Thoracic aorta (tissue), 2 donors: ENCODE results near the gene ERVK3-1. TPM values are rescaled to one million over a fixed set of nuclear protein-coding genes. Genes with fewer than 3 reads are reported as not detected.

ENCODE experiments used
- ATAC-seq: fragments of 150-250 bp; one replicate; pipeline ENCODE4 v1.8.0; 2017; ENCODE audit warnings: low read depth; ENCODE audit not compliant: insufficient number of reproducible peaks, low FRiP score
- DNase-seq: peaks from one replicate; pipeline ENCODE4 v3.0.0-alpha.2; 2020; ENCODE audit warnings: low spot score
- H3K27ac ChIP-seq, 2 donors: fragments of 200-600 bp; sonication (generic); 1 replicate in 1 of 2; 2 replicates in 1 of 2; pipeline ENCODE4 v1.5.1; 2016; ENCODE audit warnings: mild to moderate bottlenecking in 2 of 2, moderate library complexity in 2 of 2
- H3K27me3 ChIP-seq: fragments of 200-600 bp; sonication (generic); replicated peaks from 2 replicates; pipeline ENCODE4 v1.6.0; 2016; ENCODE audit warnings: mild to moderate bottlenecking; ENCODE audit not compliant: insufficient read depth
- H3K36me3 ChIP-seq: fragments of 200-600 bp; sonication (generic); one replicate; pipeline ENCODE4 v1.5.1; 2016
- H3K4me1 ChIP-seq, 2 donors: fragments of 200-600 bp; sonication (generic); 1 replicate in 1 of 2; 2 replicates in 1 of 2; pipeline versions ENCODE4 v1.5.1 to v1.6.0; 2016; ENCODE audit warnings: low read depth in 2 of 2, mild to moderate bottlenecking in 1 of 2; ENCODE audit not compliant: control insufficient read depth in 1 of 2
- H3K4me3 ChIP-seq: fragments of 200-600 bp; sonication (generic); 2 replicates; pipeline ENCODE4 v1.5.1; 2016; ENCODE audit warnings: mild to moderate bottlenecking
- H3K9me3 ChIP-seq: fragments of 200-600 bp; sonication (generic); 2 replicates; pipeline ENCODE4 v1.5.1; 2016
- CTCF ChIP-seq: fragments of 200-600 bp; sonication (generic); IDR thresholded peaks from one replicate; pipeline ENCODE4 v1.5.1; 2019; ENCODE audit warnings: antibody characterized with exemption
- total RNA-seq, 2 donors: library from RNA; depleted of rRNA; stranded (reverse); fragments of >200 nt; gene quantifications; one replicate each; pipeline versions ENCODE4 v1.1.0 to v1.2.3, GENCODE V29; 2016

ERVK3-1 gene
- total RNA-seq, 2 donors from 2014 or later = 37.4 to 87.9 TPM

- DNase-seq = no peak
- H3K4me3 ChIP-seq = no peak overlapping the region
- H3K36me3 ChIP-seq = peaks cover 65% of the 10 kb centered on the region
Measured at GRCh38 chr19:58265100-58265499, 40.1 kb upstream of the ERVK3-1 start.

DNA sequence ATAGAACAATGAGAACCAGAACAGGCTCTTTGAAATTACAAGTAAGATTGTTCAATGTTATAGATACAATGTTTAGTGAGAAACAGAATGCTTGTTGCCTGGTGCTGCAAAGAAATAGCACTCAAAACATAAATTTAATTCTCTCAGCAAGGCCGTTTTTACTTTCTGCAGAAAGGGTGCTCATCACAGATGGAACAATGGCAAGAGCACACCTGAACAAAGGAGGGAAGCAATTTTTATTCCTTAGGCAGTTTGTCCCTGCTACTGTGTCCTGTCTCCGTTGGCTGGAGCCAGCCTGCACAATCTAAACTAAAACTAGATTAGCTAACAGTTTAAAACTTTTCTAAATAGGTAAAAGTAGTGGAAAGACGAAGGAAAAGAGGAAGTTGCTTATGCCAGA, 36.8 kb upstream of the ERVK3-1 start:
- peaks cover 95% of the 10 kb centered on the region for H3K9me3 ChIP-seq
- no peak overlapping the region for H3K4me3 ChIP-seq
- no peak for TF ChIP-seq CTCF
- H3K4me1 ChIP-seq = no peaks in the 10 kb centered on the region
- peaks cover 63% of the 10 kb centered on the region for H3K36me3 ChIP-seq
- H3K27me3 ChIP-seq = no peaks in the 10 kb centered on the region
- ATAC-seq (no peak), DNase-seq (no peak)
- no peak overlapping the region for H3K27ac ChIP-seq

More at GRCh38 chr19:58265100-58265499, 40.1 kb upstream of the ERVK3-1 start:
- TF ChIP-seq CTCF = no peak
- no peak overlapping the region for H3K27ac ChIP-seq
- H3K4me1 ChIP-seq = no peaks in the 10 kb centered on the region
- ATAC-seq = no peak
- peaks cover 96% of the 10 kb centered on the region for H3K9me3 ChIP-seq
- no peaks in the 10 kb centered on the region for H3K27me3 ChIP-seq

DNA sequence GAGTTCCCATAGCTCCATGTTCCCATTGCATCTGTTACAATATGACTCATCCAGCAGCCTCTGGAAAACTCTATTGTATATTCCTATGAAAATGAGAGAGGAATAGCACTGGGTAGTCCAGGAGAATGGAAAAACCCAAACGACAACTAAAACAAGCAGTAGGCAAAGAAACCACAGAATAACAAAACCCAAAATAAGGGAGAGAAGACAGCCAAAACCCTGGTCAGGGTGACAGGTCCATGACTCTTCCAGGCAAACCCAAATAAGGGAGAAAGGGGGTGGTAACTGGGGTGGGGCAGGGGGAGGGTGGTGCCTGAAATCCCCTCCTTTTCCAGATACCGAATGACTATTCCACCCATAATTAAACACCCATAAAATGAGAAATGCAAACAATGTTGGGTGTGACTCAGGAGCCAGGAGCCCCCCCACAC, 30.4 kb upstream of the ERVK3-1 start:
- Histone ChIP-seq H3K36me3 (peaks cover 32% of the 10 kb centered on the region), H3K9me3 (peaks cover 52% of the 10 kb centered on the region), H3K27me3 (no peaks in the 10 kb centered on the region), H3K4me3 (no peak overlapping the region), H3K4me1 (peaks cover 4 to 10% of the 10 kb centered on the region in 2 donors), H3K27ac (no peak overlapping the region)
- ATAC-seq (no peak), DNase-seq (no peak)
- no peak for TF ChIP-seq CTCF

DNA sequence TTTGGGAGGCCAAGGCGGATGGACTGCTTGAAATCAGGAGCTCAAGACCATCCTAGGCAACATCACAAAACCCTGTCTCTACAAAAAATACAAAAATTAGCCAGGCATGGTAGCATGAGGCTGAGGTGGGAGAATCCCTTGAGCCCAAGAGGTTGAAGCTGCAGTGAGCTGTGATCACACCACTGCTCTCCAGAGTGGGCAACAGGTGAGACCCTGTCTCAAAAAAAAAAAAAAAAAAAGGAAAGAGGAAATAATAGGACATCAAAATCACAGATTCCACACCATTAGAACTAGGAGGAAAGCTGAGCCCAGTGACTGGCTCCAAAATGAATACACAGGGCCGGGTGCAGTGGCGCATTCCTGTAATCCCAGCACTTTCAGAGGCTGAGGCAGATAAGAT, 29.6 kb upstream of the ERVK3-1 start:
- H3K4me3 ChIP-seq = no peak overlapping the region
- H3K27me3 ChIP-seq = no peaks in the 10 kb centered on the region
- TF ChIP-seq CTCF = no peak
- peaks cover 44% of the 10 kb centered on the region for H3K9me3 ChIP-seq
- H3K36me3 ChIP-seq = peaks cover 27% of the 10 kb centered on the region
- no peak for ATAC-seq
- H3K27ac ChIP-seq = no peak overlapping the region
- no peak for DNase-seq
- peaks cover 4 to 18% of the 10 kb centered on the region in 2 donors for H3K4me1 ChIP-seq

DNA sequence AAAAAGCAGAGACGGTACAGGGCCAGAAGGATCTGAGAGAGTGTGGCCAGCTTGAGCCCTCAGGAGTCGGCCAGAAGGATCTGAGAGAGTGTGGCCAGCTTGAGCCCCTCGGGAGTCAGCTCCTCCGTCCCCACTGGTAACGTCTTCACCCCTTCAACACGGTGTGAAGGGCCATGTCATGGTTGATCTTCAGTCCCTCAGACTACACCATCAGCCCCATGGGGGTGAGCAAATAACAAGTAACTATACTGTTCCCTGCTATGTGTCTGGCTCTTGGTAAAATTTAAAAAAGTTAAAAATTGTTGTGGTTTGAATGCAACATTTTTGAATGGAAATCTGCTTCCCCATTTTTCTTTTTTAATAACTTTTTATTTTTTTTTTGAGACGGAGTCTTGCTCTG, 28.0 kb upstream of the ERVK3-1 start:
- DNase-seq = no peak
- Histone ChIP-seq H3K36me3 (peaks cover 13% of the 10 kb centered on the region), H3K4me1 (peaks cover 4 to 18% of the 10 kb centered on the region in 2 donors), H3K9me3 (peaks cover 28% of the 10 kb centered on the region), H3K27ac (no peak overlapping the region), H3K27me3 (no peaks in the 10 kb centered on the region), H3K4me3 (no peak overlapping the region)
- no peak for TF ChIP-seq CTCF
- no peak for ATAC-seq
